ENCODE measurements around the gene ARHGAP8. TPM values are rescaled to one million over a fixed set of nuclear protein-coding genes. Genes with fewer than 3 reads are reported as not detected.

Gene ARHGAP8
- total RNA-seq, 4 donors from 2014 or later, result 14.9 to 38.8 (median 18.3) TPM

DNA sequence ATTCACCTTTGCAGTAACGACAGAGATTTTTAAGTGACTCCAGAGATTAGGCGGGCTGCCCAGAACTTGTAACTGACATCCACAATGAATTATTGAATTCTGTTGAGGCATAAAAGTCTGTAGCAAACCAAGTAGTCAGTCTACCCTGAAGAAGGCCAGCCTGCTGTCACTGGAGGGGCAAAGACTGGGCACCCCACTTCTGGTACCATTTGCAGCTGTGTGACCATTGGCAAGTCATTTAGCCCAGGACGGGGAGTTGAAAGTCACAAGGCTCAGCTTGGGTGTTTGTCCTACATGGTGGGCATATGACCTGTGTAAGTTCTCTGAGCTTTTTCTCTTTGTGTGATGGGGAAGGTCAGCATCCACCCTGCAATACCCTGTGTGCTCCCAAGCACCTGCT lies 119.4 kb downstream of the ARHGAP8 start:
- Histone ChIP-seq H3K36me3 (no peaks in the 10 kb centered on the region), H3K9me3 (peaks cover 0 to 5% (median 2%) of the 10 kb centered on the region in 4 donors), H3K27ac (no peak overlapping the region), H3K4me1 (no peaks in the 10 kb centered on the region), H3K27me3 (no peaks in the 10 kb centered on the region), H3K4me3 (no peak overlapping the region)
- DNase-seq, result peak in 1 of 3 donors; percentile 7
- TF ChIP-seq, protein P1, sequence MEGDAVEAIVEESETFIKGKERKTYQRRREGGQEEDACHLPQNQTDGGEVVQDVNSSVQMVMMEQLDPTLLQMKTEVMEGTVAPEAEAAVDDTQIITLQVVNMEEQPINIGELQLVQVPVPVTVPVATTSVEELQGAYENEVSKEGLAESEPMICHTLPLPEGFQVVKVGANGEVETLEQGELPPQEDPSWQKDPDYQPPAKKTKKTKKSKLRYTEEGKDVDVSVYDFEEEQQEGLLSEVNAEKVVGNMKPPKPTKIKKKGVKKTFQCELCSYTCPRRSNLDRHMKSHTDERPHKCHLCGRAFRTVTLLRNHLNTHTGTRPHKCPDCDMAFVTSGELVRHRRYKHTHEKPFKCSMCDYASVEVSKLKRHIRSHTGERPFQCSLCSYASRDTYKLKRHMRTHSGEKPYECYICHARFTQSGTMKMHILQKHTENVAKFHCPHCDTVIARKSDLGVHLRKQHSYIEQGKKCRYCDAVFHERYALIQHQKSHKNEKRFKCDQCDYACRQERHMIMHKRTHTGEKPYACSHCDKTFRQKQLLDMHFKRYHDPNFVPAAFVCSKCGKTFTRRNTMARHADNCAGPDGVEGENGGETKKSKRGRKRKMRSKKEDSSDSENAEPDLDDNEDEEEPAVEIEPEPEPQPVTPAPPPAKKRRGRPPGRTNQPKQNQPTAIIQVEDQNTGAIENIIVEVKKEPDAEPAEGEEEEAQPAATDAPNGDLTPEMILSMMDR (IDR thresholded peaks at IDR 0.05), result no peak

DNA sequence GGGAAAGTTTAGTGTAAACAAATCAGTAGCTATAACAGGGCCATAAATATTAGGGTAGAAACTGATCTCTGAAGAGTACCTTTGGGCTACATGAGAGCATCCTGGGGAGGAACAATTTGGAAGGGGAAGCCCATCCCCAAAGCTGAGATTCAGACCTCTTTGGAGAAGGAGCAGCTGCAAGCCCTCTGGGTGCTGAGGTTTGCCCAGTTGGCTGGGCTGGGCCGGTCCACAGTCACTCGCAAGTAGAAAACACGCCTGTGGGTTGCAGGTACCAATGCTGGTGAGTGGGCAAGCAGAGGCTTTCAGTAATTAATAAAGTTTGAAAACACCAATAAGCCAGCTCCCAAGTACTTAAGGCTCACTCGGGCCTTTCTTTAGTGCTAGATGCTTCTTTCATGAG lies 124.5 kb downstream of the ARHGAP8 start:
- H3K4me3 ChIP-seq, result no peak overlapping the region
- H3K4me1 ChIP-seq, result no peaks in the 10 kb centered on the region
- DNase-seq, result no peak
- no peaks in the 10 kb centered on the region for H3K27me3 ChIP-seq
- H3K9me3 ChIP-seq, result peaks cover 0 to 4% (median under 1%) of the 10 kb centered on the region in 4 donors
- no peak for TF ChIP-seq POLR2A (IDR thresholded peaks at IDR 0.05)
- TF ChIP-seq, protein P1 (IDR thresholded peaks at IDR 0.05), result no peak
- H3K36me3 ChIP-seq, result no peaks in the 10 kb centered on the region
- no peak overlapping the region for H3K27ac ChIP-seq

DNA sequence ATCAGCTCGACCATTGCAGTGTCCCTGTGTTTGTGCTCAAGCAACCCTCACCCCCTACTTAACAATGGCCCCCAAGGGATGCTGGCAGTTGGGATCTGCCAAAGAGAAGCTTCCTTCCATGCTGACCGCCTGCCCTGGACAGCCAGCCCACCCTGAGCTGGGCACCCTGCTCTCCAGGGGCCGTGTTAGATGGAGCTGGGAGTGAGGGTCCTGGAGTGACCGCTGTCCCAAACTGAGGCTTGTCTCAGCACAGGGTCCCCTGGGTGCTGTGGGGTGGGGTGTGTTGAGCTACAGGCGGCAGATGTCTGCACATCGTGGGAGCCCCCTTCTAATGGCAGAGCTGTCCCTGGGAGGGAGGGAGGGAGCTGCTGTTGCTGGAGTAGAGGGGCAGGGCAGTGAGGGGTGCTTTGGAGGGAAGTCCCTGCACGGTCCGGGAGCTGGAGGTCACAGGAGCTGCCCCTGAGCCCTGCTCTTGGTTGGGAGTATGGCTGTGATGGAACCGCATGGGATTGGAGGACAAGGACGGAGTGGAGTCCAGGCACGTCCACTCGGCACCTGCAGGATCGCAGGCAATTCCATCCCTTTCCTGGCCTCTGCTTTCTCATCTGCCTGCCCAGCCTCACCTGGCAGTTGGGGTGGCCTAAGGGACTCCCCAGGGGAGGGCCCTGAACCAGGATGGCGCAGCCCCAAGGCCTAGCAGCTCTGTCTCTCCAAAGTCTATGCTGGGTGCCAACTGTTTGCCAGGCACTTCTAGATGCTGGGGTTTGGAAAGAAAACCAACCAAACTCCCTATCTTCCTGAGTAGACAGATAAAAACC lies 126.3 kb downstream of the ARHGAP8 start:
- TF ChIP-seq, protein P1 (IDR thresholded peaks at IDR 0.05), result no peak
- no peak for TF ChIP-seq POLR2A (IDR thresholded peaks at IDR 0.05)
- DNase-seq, result no peak
- Histone ChIP-seq H3K36me3 (no peaks in the 10 kb centered on the region), H3K4me3 (no peak overlapping the region), H3K9me3 (peaks cover 0 to 2% (median 0%) of the 10 kb centered on the region in 4 donors), H3K4me1 (no peaks in the 10 kb centered on the region), H3K27me3 (no peaks in the 10 kb centered on the region), H3K27ac (no peak overlapping the region)

DNA sequence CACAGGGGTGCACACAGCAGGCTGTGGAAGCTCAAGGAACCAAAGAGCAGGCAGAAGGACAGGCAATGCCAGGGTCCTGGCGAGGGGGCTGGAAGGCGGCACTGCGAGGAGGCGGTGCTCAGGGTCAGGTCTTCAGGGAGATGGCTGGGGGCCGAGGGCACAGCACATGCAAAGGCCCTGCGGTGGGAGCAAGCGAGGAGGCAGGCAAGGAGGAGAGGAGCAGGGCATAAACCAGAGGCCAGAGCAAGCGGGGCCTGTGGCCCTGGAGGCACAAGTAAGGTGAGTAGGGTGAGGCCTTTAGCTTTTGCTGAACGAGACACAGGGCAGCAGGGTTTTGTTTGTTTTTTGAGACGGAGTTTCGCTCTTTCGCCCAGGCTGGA lies 126.9 kb downstream of the ARHGAP8 start:
- no peak overlapping the region for H3K27ac ChIP-seq
- no peaks in the 10 kb centered on the region for H3K4me1 ChIP-seq
- H3K36me3 ChIP-seq, result no peaks in the 10 kb centered on the region
- no peak for TF ChIP-seq POLR2A (IDR thresholded peaks at IDR 0.05)
- TF ChIP-seq, protein P1 (IDR thresholded peaks at IDR 0.05), result no peak
- H3K9me3 ChIP-seq, result peaks cover 0 to 2% (median 0%) of the 10 kb centered on the region in 4 donors
- no peak for DNase-seq
- no peak overlapping the region for H3K4me3 ChIP-seq
- H3K27me3 ChIP-seq, result no peaks in the 10 kb centered on the region

DNA sequence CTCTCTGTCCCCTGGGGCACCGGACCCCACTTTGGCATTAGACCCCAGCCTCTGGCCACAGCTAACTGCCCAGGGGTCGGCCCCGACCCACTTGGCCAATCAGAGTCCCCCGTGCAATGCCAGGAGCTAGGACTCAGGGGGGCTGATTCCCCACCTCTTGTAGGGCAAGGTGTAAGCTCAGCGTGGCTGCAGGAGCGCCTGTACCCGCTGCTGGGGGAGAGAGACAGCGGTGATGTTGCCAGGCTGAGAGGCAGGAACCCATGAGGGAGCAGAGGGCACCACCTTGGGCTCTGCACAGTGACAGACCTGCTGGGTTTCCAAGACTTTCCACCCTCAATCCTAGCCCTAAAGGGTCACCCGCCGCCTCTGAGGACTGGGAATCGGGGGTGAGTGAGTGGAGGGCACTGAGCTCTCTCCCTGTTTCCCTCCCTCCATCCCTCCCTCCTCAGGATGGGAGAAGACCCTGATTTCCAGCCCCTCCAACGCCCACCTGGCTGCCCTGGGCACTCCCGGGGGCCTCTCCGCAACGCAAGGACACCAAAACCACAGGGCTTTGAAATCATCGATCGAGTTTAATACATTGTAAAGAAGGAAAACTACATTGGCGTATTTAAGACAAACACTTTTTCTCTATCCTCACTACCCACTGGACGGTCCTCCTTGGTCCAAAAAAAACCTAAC lies 128.4 kb downstream of the ARHGAP8 start:
- Histone ChIP-seq H3K36me3 (no peaks in the 10 kb centered on the region), H3K27ac (no peak overlapping the region), H3K9me3 (peaks cover 0 to 2% (median 0%) of the 10 kb centered on the region in 4 donors), H3K4me3 (no peak overlapping the region), H3K4me1 (no peaks in the 10 kb centered on the region), H3K27me3 (no peaks in the 10 kb centered on the region)
- TF ChIP-seq POLR2A (IDR thresholded peaks at IDR 0.05), result no peak
- TF ChIP-seq, protein P1 (IDR thresholded peaks at IDR 0.05), result no peak
- no peak for DNase-seq
